ENCODE data around the gene ADAMTS20. TPM values are rescaled to one million over a fixed set of nuclear protein-coding genes. Genes with fewer than 3 reads are reported as not detected.

ADAMTS20 gene
- total RNA-seq, 1 donor from 2014 or later: 0.19 TPM

DNA sequence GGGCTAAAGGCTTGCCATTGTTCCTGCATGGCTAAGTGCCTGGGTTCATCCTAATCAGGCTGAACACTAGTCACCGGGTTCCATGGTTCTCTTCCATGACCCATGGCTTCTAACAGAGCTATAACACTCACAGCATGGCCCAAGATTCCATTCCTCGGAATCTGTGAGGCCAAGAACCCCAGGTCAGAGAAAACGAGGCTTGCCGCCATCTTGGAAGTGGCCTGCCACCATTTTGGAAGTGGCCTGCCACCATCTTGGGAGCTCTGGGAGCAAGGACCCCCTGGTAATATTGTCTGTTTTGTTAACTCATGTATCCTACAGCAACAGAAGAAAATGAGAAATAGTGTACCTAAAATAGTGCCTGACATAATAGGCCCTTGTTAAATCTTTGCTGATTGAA, 92.7 kb downstream of the ADAMTS20 start:
- TF ChIP-seq, protein P1, sequence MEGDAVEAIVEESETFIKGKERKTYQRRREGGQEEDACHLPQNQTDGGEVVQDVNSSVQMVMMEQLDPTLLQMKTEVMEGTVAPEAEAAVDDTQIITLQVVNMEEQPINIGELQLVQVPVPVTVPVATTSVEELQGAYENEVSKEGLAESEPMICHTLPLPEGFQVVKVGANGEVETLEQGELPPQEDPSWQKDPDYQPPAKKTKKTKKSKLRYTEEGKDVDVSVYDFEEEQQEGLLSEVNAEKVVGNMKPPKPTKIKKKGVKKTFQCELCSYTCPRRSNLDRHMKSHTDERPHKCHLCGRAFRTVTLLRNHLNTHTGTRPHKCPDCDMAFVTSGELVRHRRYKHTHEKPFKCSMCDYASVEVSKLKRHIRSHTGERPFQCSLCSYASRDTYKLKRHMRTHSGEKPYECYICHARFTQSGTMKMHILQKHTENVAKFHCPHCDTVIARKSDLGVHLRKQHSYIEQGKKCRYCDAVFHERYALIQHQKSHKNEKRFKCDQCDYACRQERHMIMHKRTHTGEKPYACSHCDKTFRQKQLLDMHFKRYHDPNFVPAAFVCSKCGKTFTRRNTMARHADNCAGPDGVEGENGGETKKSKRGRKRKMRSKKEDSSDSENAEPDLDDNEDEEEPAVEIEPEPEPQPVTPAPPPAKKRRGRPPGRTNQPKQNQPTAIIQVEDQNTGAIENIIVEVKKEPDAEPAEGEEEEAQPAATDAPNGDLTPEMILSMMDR (IDR thresholded peaks at IDR 0.05; ENCODE audit: unreplicated experiment): no peak
- H3K27ac Mint-ChIP-seq: no peak overlapping the region
- H3K9me3 Mint-ChIP-seq (ENCODE audit: low read depth): peaks cover 18% of the 10 kb centered on the region
- no peak for DNase-seq (ENCODE audit: low spot score, unreplicated experiment)
- H3K36me3 Mint-ChIP-seq (ENCODE audit: insufficient read depth): no peaks in the 10 kb centered on the region
- no peaks in the 10 kb centered on the region for H3K27me3 Mint-ChIP-seq
- H3K4me3 Mint-ChIP-seq (ENCODE audit: low read depth): no peak overlapping the region
- H3K4me1 Mint-ChIP-seq (ENCODE audit: low read depth): peaks cover 3% of the 10 kb centered on the region

DNA sequence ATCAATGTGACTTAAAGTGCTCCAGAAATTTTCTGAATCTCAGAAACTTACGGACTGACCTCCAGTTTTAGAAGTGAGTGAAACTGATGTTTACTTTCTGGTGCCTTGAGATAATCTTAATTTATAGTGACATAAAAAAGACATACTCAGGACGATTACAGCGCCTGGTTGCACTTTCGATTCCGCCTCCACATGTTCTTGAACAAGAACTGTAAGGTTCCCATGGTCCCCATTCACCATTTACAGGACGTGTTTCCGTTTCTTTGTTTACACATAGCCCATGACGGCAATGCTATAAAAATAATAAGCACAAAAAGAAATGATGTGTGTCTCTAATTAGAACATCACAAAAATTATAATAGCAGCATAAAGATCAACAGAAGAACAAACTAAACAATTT, 98.2 kb downstream of the ADAMTS20 start:
- TF ChIP-seq, protein P1 (IDR thresholded peaks at IDR 0.05; ENCODE audit: unreplicated experiment): no peak
- Mint-ChIP-seq H3K4me3 (ENCODE audit: low read depth) (no peak overlapping the region), H3K27me3 (no peaks in the 10 kb centered on the region), H3K4me1 (ENCODE audit: low read depth) (no peaks in the 10 kb centered on the region), H3K9me3 (ENCODE audit: low read depth) (peaks cover 18% of the 10 kb centered on the region), H3K36me3 (ENCODE audit: insufficient read depth) (no peaks in the 10 kb centered on the region), H3K27ac (no peak overlapping the region)
- DNase-seq (ENCODE audit: low spot score, unreplicated experiment): no peak

DNA sequence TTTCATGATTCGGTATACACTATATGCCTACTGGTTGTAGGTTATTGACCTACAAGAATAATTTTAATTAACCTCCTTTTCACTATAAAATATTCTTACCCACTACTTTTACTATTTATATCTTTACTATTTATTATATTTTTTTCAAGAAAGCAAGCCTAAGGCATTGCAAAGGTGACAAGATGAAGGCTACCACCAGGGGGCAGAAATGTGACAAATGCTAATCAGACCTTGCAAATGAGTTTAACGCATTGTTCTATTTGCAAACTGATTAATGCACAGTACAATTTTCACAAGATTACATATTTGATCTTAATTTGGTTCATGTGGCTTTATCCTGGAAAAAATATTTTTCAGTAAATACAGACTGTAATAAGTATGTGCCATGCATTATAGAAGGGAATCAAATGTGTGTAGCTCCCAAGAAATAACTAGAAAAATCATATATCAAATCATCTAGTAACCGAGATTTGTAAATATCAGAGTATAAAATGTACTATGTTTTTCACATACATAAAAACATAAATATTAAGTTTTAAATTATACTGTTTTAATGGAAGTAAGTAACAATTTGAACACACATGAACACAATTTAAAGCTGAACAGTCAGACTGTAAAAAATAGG, 107.0 kb downstream of the ADAMTS20 start:
- no peaks in the 10 kb centered on the region for H3K4me1 Mint-ChIP-seq (ENCODE audit: low read depth)
- TF ChIP-seq, protein P1 (IDR thresholded peaks at IDR 0.05; ENCODE audit: unreplicated experiment): peak; percentile 94
- DNase-seq (ENCODE audit: low spot score, unreplicated experiment): peak; percentile 41
- no peak overlapping the region for H3K27ac Mint-ChIP-seq
- H3K36me3 Mint-ChIP-seq (ENCODE audit: insufficient read depth): no peaks in the 10 kb centered on the region
- H3K9me3 Mint-ChIP-seq (ENCODE audit: low read depth): peaks cover 4% of the 10 kb centered on the region
- no peak overlapping the region for H3K4me3 Mint-ChIP-seq (ENCODE audit: low read depth)
- no peaks in the 10 kb centered on the region for H3K27me3 Mint-ChIP-seq

DNA sequence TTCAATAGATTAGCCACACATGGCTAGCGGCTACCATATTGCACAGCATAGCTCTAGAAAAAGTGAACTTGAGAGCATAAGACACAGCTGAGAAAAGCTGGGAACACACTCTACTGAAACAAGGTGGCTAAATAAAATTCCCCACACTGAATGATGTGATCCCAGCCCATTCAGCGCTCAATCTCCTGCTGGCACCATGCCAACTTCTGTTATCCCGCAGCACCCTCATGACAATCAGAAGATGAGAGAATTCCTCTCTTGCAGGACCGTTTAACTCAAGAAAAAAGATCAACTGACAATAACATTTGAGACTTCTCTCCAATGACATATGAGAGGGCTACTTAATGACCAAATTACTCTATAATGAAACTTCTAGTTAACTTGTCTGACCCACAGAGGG, 115.4 kb downstream of the ADAMTS20 start:
- H3K4me1 Mint-ChIP-seq (ENCODE audit: low read depth): peaks cover 3% of the 10 kb centered on the region
- TF ChIP-seq, protein P1 (IDR thresholded peaks at IDR 0.05; ENCODE audit: unreplicated experiment): no peak
- no peak for DNase-seq (ENCODE audit: low spot score, unreplicated experiment)
- H3K4me3 Mint-ChIP-seq (ENCODE audit: low read depth): no peak overlapping the region
- no peaks in the 10 kb centered on the region for H3K36me3 Mint-ChIP-seq (ENCODE audit: insufficient read depth)
- H3K27ac Mint-ChIP-seq: no peak overlapping the region
- no peaks in the 10 kb centered on the region for H3K27me3 Mint-ChIP-seq
- no peaks in the 10 kb centered on the region for H3K9me3 Mint-ChIP-seq (ENCODE audit: low read depth)

DNA sequence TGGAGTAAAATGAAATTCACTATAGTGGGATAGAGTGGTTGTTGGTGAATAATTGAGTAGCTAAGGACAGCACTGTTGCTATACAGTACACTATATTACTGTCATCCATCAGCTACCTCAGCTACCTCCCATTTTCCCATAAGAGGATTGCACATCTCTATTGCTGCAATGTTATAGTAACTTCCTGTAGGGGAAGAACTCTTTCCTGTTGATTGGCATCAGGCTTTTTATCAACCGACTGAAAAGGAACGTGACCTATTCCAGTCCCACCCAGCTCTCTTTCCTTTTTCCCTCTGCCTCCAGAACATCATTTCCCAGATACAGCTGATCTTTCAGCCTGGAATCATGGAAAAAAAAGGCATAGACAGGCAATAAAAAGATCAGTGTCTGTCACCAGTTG, 117.4 kb downstream of the ADAMTS20 start:
- H3K27me3 Mint-ChIP-seq: no peaks in the 10 kb centered on the region
- peaks cover 3% of the 10 kb centered on the region for H3K4me1 Mint-ChIP-seq (ENCODE audit: low read depth)
- H3K9me3 Mint-ChIP-seq (ENCODE audit: low read depth): no peaks in the 10 kb centered on the region
- DNase-seq (ENCODE audit: low spot score, unreplicated experiment): no peak
- TF ChIP-seq, protein P1 (IDR thresholded peaks at IDR 0.05; ENCODE audit: unreplicated experiment): no peak
- no peak overlapping the region for H3K27ac Mint-ChIP-seq
- no peak overlapping the region for H3K4me3 Mint-ChIP-seq (ENCODE audit: low read depth)
- H3K36me3 Mint-ChIP-seq (ENCODE audit: insufficient read depth): no peaks in the 10 kb centered on the region
